Measurements from ENCODE around the gene PRAMEF17. TPM values are rescaled to one million over a fixed set of nuclear protein-coding genes. Genes with fewer than 3 reads are reported as not detected.
"Not testable (repeated sequence)": the region's sequence is repeated elsewhere in the genome, so short reads cannot be mapped to it uniquely, and the experiment has no call there.

The PRAMEF17 gene
- total and polyA plus RNA-seq, 2 donors = not detected

GRCh38 chr1:13395311-13395710 lies 5.9 kb downstream of the PRAMEF17 start:
- H3K4me1 ChIP-seq (ENCODE audit: insufficient read depth); DNase-seq (ENCODE audit: extremely low spot score); H3K36me3 ChIP-seq (ENCODE audit: insufficient read depth); H3K27ac ChIP-seq (ENCODE audit: low read depth); H3K4me3 ChIP-seq (ENCODE audit: low read depth, low read length): not testable (repeated sequence)
- 93% methylated on average over 22 of the region's 22 CpGs for WGBS

DNA sequence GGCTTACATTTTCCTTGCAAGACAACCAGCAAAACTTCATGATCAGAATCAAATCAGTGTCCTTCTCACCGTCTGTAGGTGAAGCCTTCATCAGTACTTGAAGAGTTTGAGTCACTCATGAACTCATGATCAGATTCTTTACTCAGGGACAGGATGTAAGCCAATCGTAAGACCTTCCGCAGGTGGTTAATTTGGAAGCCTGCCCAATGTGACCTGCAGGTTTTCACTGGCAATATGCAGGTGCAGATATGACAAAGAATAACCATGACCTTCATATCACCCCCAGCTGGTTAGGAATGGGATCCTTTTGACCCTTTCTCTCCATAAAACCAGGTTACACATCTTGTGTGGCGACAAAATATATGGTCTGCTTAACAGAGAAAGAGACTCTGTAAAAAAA lies 18.4 kb downstream of the PRAMEF17 start:
- 80% methylated on average over 4 of the region's 4 CpGs for WGBS
- Histone ChIP-seq H3K4me1 (ENCODE audit: insufficient read depth) (no peaks in the 10 kb centered on the region), H3K27ac (ENCODE audit: low read depth) (no peak overlapping the region), H3K4me3 (ENCODE audit: low read depth, low read length) (no peak overlapping the region), H3K36me3 (ENCODE audit: insufficient read depth) (no peaks in the 10 kb centered on the region)
- DNase-seq (ENCODE audit: extremely low spot score) = no peak

DNA sequence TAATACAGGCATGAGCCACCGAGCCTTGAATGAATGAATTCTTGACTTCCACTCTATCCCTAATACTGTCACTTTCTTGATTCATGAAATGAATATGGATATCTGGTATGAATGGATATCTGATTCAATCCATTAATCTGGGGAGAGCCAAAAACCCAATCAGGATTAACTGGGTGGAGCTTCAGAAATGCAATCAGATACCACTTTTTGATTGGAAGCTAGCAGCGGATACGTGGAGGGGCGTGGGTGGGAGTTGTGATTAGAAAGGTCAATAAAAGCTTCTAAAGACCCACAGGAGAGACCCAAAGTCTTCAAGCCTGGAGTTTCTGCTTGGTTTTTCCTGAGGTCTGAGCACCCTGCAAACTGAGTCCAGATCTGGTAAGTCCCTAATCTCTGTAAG lies 20.7 kb downstream of the PRAMEF17 start, which contains the start of gene PRAMEF20:
Gene PRAMEF20, plus strand, starts transcription at position 301 of the 400 bp plus-strand sequence. CDS start 5,905 bp downstream, outside the sequence.
- WGBS = 77% methylated on average over 4 of the region's 4 CpGs
- H3K4me3 ChIP-seq (ENCODE audit: low read depth, low read length); H3K4me1 ChIP-seq (ENCODE audit: insufficient read depth); DNase-seq (ENCODE audit: extremely low spot score); H3K27ac ChIP-seq (ENCODE audit: low read depth); H3K36me3 ChIP-seq (ENCODE audit: insufficient read depth): not testable (repeated sequence)

- Histone ChIP-seq H3K27ac (ENCODE audit: low read depth) (no peak overlapping the region), H3K36me3 (ENCODE audit: insufficient read depth) (no peaks in the 10 kb centered on the region), H3K4me1 (ENCODE audit: insufficient read depth) (no peaks in the 10 kb centered on the region), H3K4me3 (ENCODE audit: low read depth, low read length) (no peak overlapping the region)
- DNase-seq (ENCODE audit: extremely low spot score) = no peak
- 95% methylated on average over 13 of the region's 13 CpGs for whole genome bisulfite sequencing
Observed at GRCh38 chr1:13430495-13430894, 41.1 kb downstream of the PRAMEF17 start.

GRCh38 chr1:13432251-13432650 lies 42.8 kb downstream of the PRAMEF17 start:
- Histone ChIP-seq H3K4me1 (ENCODE audit: insufficient read depth) (no peaks in the 10 kb centered on the region), H3K4me3 (ENCODE audit: low read depth, low read length) (no peak overlapping the region), H3K36me3 (ENCODE audit: insufficient read depth) (no peaks in the 10 kb centered on the region), H3K27ac (ENCODE audit: low read depth) (no peak overlapping the region)
- DNase-seq (ENCODE audit: extremely low spot score) = no peak
- 69% methylated on average over 3 of the region's 3 CpGs for WGBS

DNA sequence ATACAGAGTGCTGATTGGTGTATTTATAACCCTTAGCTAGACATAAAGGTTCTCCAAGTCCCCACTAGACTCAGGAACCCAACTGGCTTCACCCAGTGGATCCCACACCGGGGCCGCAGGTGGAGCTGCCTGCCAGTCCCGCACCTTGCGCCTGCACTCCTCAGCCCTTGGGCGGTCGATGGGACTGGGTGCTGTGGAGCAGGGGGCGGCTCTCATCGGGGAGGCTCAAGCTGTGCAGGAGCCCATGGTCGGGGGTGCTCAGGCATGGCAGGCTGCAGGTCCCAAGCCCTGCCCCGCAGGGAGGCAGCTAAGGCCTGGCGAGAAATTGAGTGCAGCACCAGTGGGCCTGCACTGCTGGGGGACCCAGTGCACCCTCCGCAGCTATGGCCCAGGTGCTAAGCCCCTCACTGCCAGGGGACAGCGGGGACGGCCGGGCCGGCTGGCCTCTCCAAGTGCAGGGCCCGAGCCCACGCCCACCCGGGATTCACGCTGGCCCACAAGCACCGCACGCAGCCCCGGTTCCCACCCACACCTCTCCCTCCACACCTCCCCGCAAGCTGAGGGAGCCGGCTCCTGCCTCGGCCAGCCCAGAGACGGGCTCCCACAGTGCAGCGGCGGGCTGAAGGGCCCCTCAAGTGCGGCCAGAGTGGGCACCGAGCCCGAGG lies 44.4 kb downstream of the PRAMEF17 start:
- not testable (repeated sequence) for H3K36me3 ChIP-seq (ENCODE audit: insufficient read depth); H3K4me1 ChIP-seq (ENCODE audit: insufficient read depth); H3K4me3 ChIP-seq (ENCODE audit: low read depth, low read length); DNase-seq (ENCODE audit: extremely low spot score); H3K27ac ChIP-seq (ENCODE audit: low read depth)
- WGBS = 92% methylated on average over 32 of the region's 32 CpGs

DNA sequence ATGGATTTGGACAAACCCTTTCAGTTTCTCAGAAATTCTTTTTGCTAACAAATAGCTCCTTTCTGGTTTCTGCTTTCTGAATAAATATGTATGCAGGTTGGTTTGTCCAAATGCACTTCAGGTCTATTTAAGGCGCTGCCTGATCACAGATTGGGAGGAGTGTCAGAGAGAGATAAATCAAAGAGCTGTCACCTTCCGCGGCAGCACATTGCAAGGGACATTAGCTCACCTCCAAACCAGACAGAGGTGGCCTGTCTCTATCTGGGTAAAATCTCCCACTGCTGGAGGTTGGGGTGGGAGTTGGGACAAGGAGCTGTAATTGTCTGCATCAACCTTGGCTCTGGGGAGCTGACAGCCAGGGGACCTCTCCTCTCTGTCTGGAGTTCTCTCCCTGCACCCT lies 46.0 kb downstream of the PRAMEF17 start:
- Histone ChIP-seq H3K27ac (ENCODE audit: low read depth) (no peak overlapping the region), H3K36me3 (ENCODE audit: insufficient read depth) (no peaks in the 10 kb centered on the region), H3K4me3 (ENCODE audit: low read depth, low read length) (no peak overlapping the region), H3K4me1 (ENCODE audit: insufficient read depth) (no peaks in the 10 kb centered on the region)
- 76% methylated on average over 3 of the region's 3 CpGs for WGBS
- DNase-seq (ENCODE audit: extremely low spot score) = no peak

GRCh38 chr1:13439104-13439783 lies 49.8 kb downstream of the PRAMEF17 start:
- 88% methylated on average over 49 of the region's 49 CpGs for WGBS
- H3K27ac ChIP-seq (ENCODE audit: low read depth); H3K4me1 ChIP-seq (ENCODE audit: insufficient read depth); DNase-seq (ENCODE audit: extremely low spot score); H3K36me3 ChIP-seq (ENCODE audit: insufficient read depth); H3K4me3 ChIP-seq (ENCODE audit: low read depth, low read length): not testable (repeated sequence)

Other genes with a start within 250 kb of the PRAMEF17 start
- gene PRAMEF26, start 233.6 kb upstream of the PRAMEF17 start, total RNA-seq = not detected
- not detected for gene PRAMEF26, start 233.6 kb upstream of the PRAMEF17 start, polyA plus RNA-seq
- gene HNRNPCL4, start 224.0 kb upstream of the PRAMEF17 start, total RNA-seq = not detected
- not detected for gene HNRNPCL4, start 224.0 kb upstream of the PRAMEF17 start, polyA plus RNA-seq
- not detected for gene PRAMEF9, start 217.8 kb upstream of the PRAMEF17 start, total RNA-seq
- gene PRAMEF9, start 217.8 kb upstream of the PRAMEF17 start, polyA plus RNA-seq = not detected
- not detected for gene PRAMEF13, start 188.2 kb upstream of the PRAMEF17 start, total RNA-seq
- gene PRAMEF13, start 188.2 kb upstream of the PRAMEF17 start, polyA plus RNA-seq = not detected
- gene PRAMEF18, start 163.5 kb upstream of the PRAMEF17 start, total RNA-seq = not detected
- gene PRAMEF18, start 163.5 kb upstream of the PRAMEF17 start, polyA plus RNA-seq = not detected
- not detected for gene PRAMEF5, start 135.4 kb upstream of the PRAMEF17 start, total RNA-seq
- gene PRAMEF5, start 135.4 kb upstream of the PRAMEF17 start, polyA plus RNA-seq = not detected
- gene PRAMEF8, start 104.5 kb upstream of the PRAMEF17 start, total RNA-seq = not detected
- gene PRAMEF8, start 104.5 kb upstream of the PRAMEF17 start, polyA plus RNA-seq = not detected
- not detected for gene PRAMEF33, start 86.1 kb upstream of the PRAMEF17 start, total RNA-seq
- not detected for gene PRAMEF33, start 86.1 kb upstream of the PRAMEF17 start, polyA plus RNA-seq
- not detected for gene PRAMEF15, start 74.1 kb upstream of the PRAMEF17 start, total RNA-seq
- not detected for gene PRAMEF15, start 74.1 kb upstream of the PRAMEF17 start, polyA plus RNA-seq
- gene PRAMEF14, start 42.5 kb upstream of the PRAMEF17 start, total RNA-seq = not detected
- gene PRAMEF14, start 42.5 kb upstream of the PRAMEF17 start, polyA plus RNA-seq = not detected
- not detected for gene PRAMEF19, start 17.7 kb upstream of the PRAMEF17 start, total RNA-seq
- gene PRAMEF19, start 17.7 kb upstream of the PRAMEF17 start, polyA plus RNA-seq = not detected
- not detected for gene PRAMEF20, start 20.8 kb downstream of the PRAMEF17 start, total RNA-seq
- not detected for gene PRAMEF20, start 20.8 kb downstream of the PRAMEF17 start, polyA plus RNA-seq
- gene LRRC38, start 124.4 kb downstream of the PRAMEF17 start, total RNA-seq = 0.53 TPM
- 0.98 TPM for gene LRRC38, start 124.4 kb downstream of the PRAMEF17 start, polyA plus RNA-seq
- 19.1 TPM for gene PDPN, start 194.2 kb downstream of the PRAMEF17 start, total RNA-seq
- gene PDPN, start 194.2 kb downstream of the PRAMEF17 start, polyA plus RNA-seq = 96.8 TPM